ENCODE data around the gene GATAD1.

The GATAD1 gene

DNA sequence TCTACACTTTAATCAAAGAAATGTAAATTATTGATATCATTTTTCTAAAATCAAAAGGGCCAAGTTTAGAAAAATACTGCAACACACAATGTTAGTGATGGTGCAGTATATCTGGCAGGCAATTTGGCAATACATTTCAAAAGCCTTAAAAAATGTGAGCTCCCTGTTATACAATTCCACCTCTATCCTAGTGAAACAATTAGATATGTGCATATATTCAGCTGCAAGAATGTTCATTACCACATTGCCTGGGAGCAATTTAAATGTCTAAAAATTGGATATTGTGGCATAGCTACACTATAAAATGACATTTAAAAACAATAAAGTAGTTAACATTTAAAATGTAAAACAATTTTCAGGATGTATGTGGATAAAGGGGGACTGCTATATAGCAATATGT lies 40.5 kb downstream of the GATAD1 start:
- H3K9me3 ChIP-seq (ENCODE audit: low read length), result no peaks in the 10 kb centered on the region
- no peak overlapping the region for H3K4me3 ChIP-seq (ENCODE audit: low read depth in 1 of 2, low read length in 2 of 2)
- no peak overlapping the region for H3K27ac ChIP-seq (ENCODE audit: low read depth, low read length)
- no peak overlapping the region for H3K9ac ChIP-seq (ENCODE audit: low read length)
- no peaks in the 10 kb centered on the region for H3K4me1 ChIP-seq (ENCODE audit: insufficient read depth, low read length)
- H3K36me3 ChIP-seq (ENCODE audit: insufficient read depth, low read length), result peaks cover 46% of the 10 kb centered on the region
- no peaks in the 10 kb centered on the region for H3K27me3 ChIP-seq (ENCODE audit: control insufficient read depth in 1 of 2, insufficient read depth in 2 of 2, low read length in 2 of 2)

GRCh38 chr7:92489634-92490033 lies 42.4 kb downstream of the GATAD1 start:
- Histone ChIP-seq H3K4me1 (ENCODE audit: insufficient read depth, low read length) (no peaks in the 10 kb centered on the region), H3K4me3 (ENCODE audit: low read depth in 1 of 2, low read length in 2 of 2) (no peak overlapping the region), H3K9ac (ENCODE audit: low read length) (no peak overlapping the region), H3K27me3 (ENCODE audit: control insufficient read depth in 1 of 2, insufficient read depth in 2 of 2, low read length in 2 of 2) (no peaks in the 10 kb centered on the region), H3K9me3 (ENCODE audit: low read length) (no peaks in the 10 kb centered on the region), H3K27ac (ENCODE audit: low read depth, low read length) (no peak overlapping the region), H3K36me3 (ENCODE audit: insufficient read depth, low read length) (peaks cover 52% of the 10 kb centered on the region)

DNA sequence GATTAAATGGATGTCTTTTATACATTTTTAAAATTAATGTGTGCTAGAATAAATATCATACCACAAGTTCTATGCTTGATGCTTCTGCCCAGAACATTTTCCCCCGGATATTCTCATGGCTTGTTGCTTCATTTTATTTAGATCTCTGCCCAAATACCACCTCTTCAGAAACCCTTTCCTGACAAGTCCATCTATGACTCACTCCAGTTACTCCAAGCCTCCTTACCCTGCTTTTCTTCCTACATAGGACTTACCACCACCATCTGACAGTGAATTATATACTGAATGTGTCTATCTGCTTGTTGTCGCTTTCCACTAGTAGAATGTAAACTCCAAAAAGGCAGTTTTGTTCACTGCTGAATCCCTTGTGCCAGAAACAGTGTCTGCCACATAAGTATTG lies 49.6 kb downstream of the GATAD1 start:
- Histone ChIP-seq H3K27me3 (ENCODE audit: control insufficient read depth in 1 of 2, insufficient read depth in 2 of 2, low read length in 2 of 2) (no peaks in the 10 kb centered on the region), H3K4me3 (ENCODE audit: low read depth in 1 of 2, low read length in 2 of 2) (no peak overlapping the region), H3K4me1 (ENCODE audit: insufficient read depth, low read length) (no peaks in the 10 kb centered on the region), H3K9ac (ENCODE audit: low read length) (no peak overlapping the region), H3K27ac (ENCODE audit: low read depth, low read length) (no peak overlapping the region), H3K9me3 (ENCODE audit: low read length) (no peaks in the 10 kb centered on the region), H3K36me3 (ENCODE audit: insufficient read depth, low read length) (peaks cover 48% of the 10 kb centered on the region)

GRCh38 chr7:92498557-92498956 lies 51.3 kb downstream of the GATAD1 start:
- Histone ChIP-seq H3K27ac (ENCODE audit: low read depth, low read length) (no peak overlapping the region), H3K9ac (ENCODE audit: low read length) (no peak overlapping the region), H3K27me3 (ENCODE audit: control insufficient read depth in 1 of 2, insufficient read depth in 2 of 2, low read length in 2 of 2) (no peaks in the 10 kb centered on the region), H3K36me3 (ENCODE audit: insufficient read depth, low read length) (peaks cover 49% of the 10 kb centered on the region), H3K4me3 (ENCODE audit: low read depth in 1 of 2, low read length in 2 of 2) (no peak overlapping the region), H3K9me3 (ENCODE audit: low read length) (no peaks in the 10 kb centered on the region), H3K4me1 (ENCODE audit: insufficient read depth, low read length) (no peaks in the 10 kb centered on the region)

GRCh38 chr7:92503767-92504166 lies 56.5 kb downstream of the GATAD1 start:
- H3K36me3 ChIP-seq (ENCODE audit: insufficient read depth, low read length), result peaks cover 67% of the 10 kb centered on the region

DNA sequence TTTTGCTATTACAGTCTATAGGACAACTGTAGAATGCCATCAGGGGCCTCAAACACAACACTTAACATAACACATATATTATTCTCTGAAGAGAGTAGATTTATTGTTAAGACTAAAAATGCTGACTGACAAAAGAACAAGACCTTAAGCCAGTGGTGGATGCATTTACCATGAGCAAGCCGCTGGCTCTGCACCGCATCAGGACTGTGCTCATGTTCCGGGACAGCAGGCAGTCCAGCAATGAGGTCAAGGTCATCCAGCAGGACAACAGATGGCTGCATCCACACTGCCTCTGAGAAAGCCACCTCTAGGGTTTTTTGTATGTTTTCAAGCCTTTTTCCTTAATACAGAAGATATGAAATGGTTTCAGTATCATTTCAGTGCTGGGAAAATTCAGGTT lies 57.3 kb downstream of the GATAD1 start:
- no peaks in the 10 kb centered on the region for H3K27me3 ChIP-seq (ENCODE audit: control insufficient read depth in 1 of 2, insufficient read depth in 2 of 2, low read length in 2 of 2)
- H3K4me3 ChIP-seq (ENCODE audit: low read depth in 1 of 2, low read length in 2 of 2), result no peak overlapping the region
- no peak overlapping the region for H3K9ac ChIP-seq (ENCODE audit: low read length)
- no peaks in the 10 kb centered on the region for H3K9me3 ChIP-seq (ENCODE audit: low read length)
- H3K27ac ChIP-seq (ENCODE audit: low read depth, low read length), result no peak overlapping the region
- H3K36me3 ChIP-seq (ENCODE audit: insufficient read depth, low read length), result peaks cover 59% of the 10 kb centered on the region
- H3K4me1 ChIP-seq (ENCODE audit: insufficient read depth, low read length), result no peaks in the 10 kb centered on the region

More at GRCh38 chr7:92503767-92504166, 56.5 kb downstream of the GATAD1 start:
- H3K27me3 ChIP-seq (ENCODE audit: control insufficient read depth in 1 of 2, insufficient read depth in 2 of 2, low read length in 2 of 2), result no peaks in the 10 kb centered on the region
- no peaks in the 10 kb centered on the region for H3K4me1 ChIP-seq (ENCODE audit: insufficient read depth, low read length)
- no peak overlapping the region for H3K4me3 ChIP-seq (ENCODE audit: low read depth in 1 of 2, low read length in 2 of 2)
- no peaks in the 10 kb centered on the region for H3K9me3 ChIP-seq (ENCODE audit: low read length)
- H3K27ac ChIP-seq (ENCODE audit: low read depth, low read length), result no peak overlapping the region
- no peak overlapping the region for H3K9ac ChIP-seq (ENCODE audit: low read length)

GRCh38 chr7:92506363-92506762 lies 59.1 kb downstream of the GATAD1 start:
- no peaks in the 10 kb centered on the region for H3K9me3 ChIP-seq (ENCODE audit: low read length)
- H3K9ac ChIP-seq (ENCODE audit: low read length), result no peak overlapping the region
- no peaks in the 10 kb centered on the region for H3K27me3 ChIP-seq (ENCODE audit: control insufficient read depth in 1 of 2, insufficient read depth in 2 of 2, low read length in 2 of 2)
- no peaks in the 10 kb centered on the region for H3K4me1 ChIP-seq (ENCODE audit: insufficient read depth, low read length)
- no peak overlapping the region for H3K27ac ChIP-seq (ENCODE audit: low read depth, low read length)
- peaks cover 46% of the 10 kb centered on the region for H3K36me3 ChIP-seq (ENCODE audit: insufficient read depth, low read length)
- no peak overlapping the region for H3K4me3 ChIP-seq (ENCODE audit: low read depth in 1 of 2, low read length in 2 of 2)

DNA sequence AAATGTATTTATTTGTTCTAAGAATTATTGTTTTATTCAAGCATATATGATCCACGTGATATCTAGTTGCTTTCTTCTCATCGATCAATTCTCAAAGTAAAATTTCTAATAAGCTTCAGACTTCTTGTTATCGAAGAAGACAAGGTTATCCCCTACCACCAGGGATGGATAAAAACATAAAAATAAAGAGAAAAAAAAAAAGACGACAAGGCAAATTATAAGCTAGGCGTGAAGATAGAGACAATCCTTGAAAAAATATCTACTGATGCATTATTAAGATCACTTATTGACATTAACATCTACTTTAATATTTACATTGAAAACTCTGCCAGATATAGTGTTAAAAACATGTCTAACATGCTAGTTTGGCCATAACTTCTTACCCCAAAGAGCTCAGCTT lies 61.7 kb downstream of the GATAD1 start:
- Histone ChIP-seq H3K36me3 (ENCODE audit: insufficient read depth, low read length) (peaks cover 33% of the 10 kb centered on the region), H3K9ac (ENCODE audit: low read length) (no peak overlapping the region), H3K27me3 (ENCODE audit: control insufficient read depth in 1 of 2, insufficient read depth in 2 of 2, low read length in 2 of 2) (no peaks in the 10 kb centered on the region), H3K9me3 (ENCODE audit: low read length) (no peaks in the 10 kb centered on the region), H3K27ac (ENCODE audit: low read depth, low read length) (no peak overlapping the region), H3K4me3 (ENCODE audit: low read depth in 1 of 2, low read length in 2 of 2) (no peak overlapping the region), H3K4me1 (ENCODE audit: insufficient read depth, low read length) (no peaks in the 10 kb centered on the region)
